ENCODE measurements around the gene RANBP3L. TPM values are rescaled to one million over a fixed set of nuclear protein-coding genes. Genes with fewer than 3 reads are reported as not detected.

Gene RANBP3L
- total and polyA plus RNA-seq, 9 of the 15 experiments (the other 6 are each of a cell fraction or from before 2014, with no cell fraction given) = 0.01 to 0.06 TPM; not detected in 7

- TF ChIP-seq ZNF184 (CRISPR knock-in tag; IDR thresholded peaks at IDR 0.05) (no peak), KDM2B (CRISPR knock-in tag; IDR thresholded peaks at IDR 0.05) (no peak), TBL1XR1 (IDR thresholded peaks at IDR 0.05; ENCODE audit: low read length in 2 of 2) (no peak), ZNF639 (CRISPR knock-in tag; conservative IDR thresholded peaks at IDR 0.05 in 1 of 2, IDR thresholded peaks at IDR 0.05 in 1 of 2) (no peak), MYNN (IDR thresholded peaks at IDR 0.05) (no peak), MYNN (CRISPR knock-in tag; IDR thresholded peaks at IDR 0.05) (no peak), TRIM25 (IDR thresholded peaks at IDR 0.05; ENCODE audit: borderline replicate concordance) (no peak), POLR2A (conservative IDR thresholded peaks at IDR 0.05) (no peak), CTCF (IDR thresholded peaks at IDR 0.05 in 2 of 3, conservative IDR thresholded peaks at IDR 0.05 in 1 of 3; ENCODE audit: insufficient read depth in 2 of 3, low read depth in 1 of 3, low read length in 3 of 3) (peak; percentile 80 to 89 (median 86)), ZNF277 (CRISPR knock-in tag; IDR thresholded peaks at IDR 0.05; ENCODE audit: borderline replicate concordance) (no peak), MAZ (CRISPR knock-in tag; conservative IDR thresholded peaks at IDR 0.05 in 1 of 2, IDR thresholded peaks at IDR 0.05 in 1 of 2) (no peak), FOXP1 (CRISPR knock-in tag; IDR thresholded peaks at IDR 0.05) (no peak), SRSF3 (IDR thresholded peaks at IDR 0.05; ENCODE audit: insufficient read depth, low read length) (no peak), CEBPZ (IDR thresholded peaks at IDR 0.05; ENCODE audit: borderline replicate concordance, low read depth, low read length) (no peak), ZNF695 (CRISPR knock-in tag; IDR thresholded peaks at IDR 0.05) (no peak), JUND (IDR thresholded peaks at IDR 0.05; ENCODE audit: borderline replicate concordance, low read depth, low read length) (no peak), JUND (tag; IDR thresholded peaks at IDR 0.05; ENCODE audit: borderline replicate concordance, low read depth, low read length) (peak; percentile 39; the same call in 1 of the 3 replicates)
Observed at GRCh38 chr5:36305571-36306326, 4.0 kb upstream of the RANBP3L start (continued).

All from K562 (cell line).